HS-27A (cell line): ENCODE results near the gene KSR1.
"Not testable (repeated sequence)": the region's sequence is repeated elsewhere in the genome, so short reads cannot be mapped to it uniquely, and the experiment has no call there.

Experiments
- DNase-seq: peaks from one replicate; pipeline ENCODE4 v3.0.0-alpha.2; 2012; ENCODE audit warnings: low read depth, missing footprints

Gene KSR1

DNA sequence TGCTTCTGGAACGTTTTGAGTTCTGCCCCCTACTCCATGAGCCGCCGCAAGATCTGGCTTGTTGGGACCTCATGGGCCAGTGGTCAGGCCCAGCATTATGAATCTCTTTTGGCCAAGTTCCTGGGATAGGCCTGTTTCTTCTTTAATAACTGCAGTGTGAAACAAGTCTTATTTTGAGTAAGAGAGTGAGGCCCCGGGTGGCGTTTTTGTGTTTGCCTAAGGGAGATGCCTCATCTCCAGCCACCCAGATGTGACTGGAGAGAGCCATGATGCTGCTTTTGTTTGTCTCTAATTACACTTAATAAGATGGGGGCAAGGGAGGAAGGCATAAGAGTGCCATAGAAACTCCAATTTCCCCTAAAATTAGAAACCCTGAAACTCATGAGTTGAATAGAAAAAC, 39.8 kb downstream of the KSR1 start:
- no peak for DNase-seq

DNA sequence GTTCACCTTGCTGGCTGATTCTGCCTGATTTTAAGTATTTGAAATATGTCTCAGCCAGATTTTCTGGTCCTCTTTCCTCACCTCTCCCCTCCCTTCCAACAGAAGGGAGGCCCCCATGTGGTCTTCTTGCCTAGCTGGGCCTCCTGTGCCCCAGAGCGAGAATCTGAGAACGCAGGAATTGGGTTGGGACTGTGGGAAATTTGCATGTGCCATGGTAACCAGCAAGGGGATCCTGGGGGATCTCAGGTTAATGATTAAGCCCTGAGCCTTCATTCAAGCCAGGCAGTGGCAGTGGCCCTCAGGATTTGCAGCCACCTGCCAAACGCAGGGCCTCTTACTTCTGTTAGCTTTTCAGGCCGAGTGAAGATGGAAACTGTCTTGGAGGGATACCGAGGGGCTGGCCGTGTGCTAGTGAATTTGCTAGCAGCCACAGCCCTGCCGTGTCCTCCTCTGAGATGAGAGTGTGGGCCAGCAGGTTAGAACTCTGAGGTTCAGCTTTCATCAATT, 40.2 kb downstream of the KSR1 start:
- no peak for DNase-seq

DNA sequence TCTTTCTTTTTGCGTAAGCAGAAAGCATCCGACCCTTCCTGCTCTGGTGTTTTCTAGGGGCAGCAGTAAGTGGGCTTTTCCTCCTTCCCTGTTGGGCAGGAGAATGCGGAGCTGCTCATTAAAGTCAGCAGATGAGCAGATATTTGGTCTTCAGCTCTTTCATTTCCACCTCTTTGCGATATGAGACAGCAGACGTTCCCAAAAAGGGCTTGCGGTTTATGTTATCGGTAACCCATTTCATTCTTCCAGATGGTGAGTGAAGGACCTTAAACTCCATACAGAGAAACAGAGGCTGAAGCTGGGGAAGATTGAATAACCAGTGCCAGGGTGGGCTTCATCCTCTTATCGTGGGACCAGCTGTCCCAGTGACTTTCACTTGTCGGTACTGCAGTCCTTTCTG, 40.7 kb downstream of the KSR1 start:
- DNase-seq = no peak

DNA sequence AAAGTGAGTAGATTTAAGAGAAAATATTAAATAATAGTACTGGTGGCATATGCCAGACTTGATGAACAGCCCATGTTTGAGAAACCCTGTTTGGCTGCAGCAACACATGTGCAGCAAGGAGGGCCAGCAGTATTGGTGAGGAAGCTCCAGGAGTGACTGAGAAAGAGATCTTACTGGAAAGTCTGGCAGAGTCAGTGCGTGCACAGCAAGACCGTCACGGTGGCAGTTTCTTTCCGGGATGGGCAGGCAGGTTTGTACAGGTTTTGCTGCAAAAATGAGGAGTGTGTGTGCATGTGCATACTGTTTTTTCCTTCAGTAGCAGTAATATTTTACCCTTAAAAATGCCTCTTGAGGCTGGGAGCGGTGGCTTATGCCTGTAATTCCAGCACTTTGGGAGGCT, 41.4 kb downstream of the KSR1 start:
- no peak for DNase-seq

DNA sequence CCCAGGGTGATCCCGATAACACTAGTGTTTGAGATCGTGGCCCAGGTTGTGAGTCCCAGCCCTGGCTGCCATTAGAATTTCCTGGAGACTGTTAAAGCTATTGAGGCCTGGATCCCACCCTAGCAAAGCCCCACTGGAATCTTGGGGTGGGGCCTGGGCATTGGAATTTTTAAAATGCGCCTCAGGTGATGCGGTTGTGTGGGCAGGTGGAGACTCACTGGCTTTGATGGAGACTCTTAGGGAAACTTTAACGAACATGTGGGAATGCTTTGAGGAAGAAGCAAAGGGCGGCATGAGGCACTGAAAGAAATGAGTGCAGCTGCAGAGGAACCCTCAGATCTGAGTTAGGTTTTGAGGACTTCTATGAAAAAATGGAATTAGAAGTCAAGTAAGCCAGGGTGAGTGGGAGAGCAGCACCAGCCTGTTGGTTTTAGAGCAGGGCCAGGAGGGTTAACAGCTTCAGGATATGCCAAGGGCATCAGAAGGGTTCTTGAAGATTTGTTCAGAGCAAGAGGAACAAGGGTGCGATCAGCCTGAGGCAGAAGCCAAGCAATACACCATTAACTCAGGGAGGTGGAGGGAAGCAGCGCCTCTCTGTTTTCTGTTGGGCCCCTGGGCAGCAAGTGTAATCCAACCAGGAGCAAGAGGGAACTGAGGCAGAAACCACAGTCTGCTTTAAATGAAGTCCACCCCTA, 42.5 kb downstream of the KSR1 start:
- DNase-seq = no peak

DNA sequence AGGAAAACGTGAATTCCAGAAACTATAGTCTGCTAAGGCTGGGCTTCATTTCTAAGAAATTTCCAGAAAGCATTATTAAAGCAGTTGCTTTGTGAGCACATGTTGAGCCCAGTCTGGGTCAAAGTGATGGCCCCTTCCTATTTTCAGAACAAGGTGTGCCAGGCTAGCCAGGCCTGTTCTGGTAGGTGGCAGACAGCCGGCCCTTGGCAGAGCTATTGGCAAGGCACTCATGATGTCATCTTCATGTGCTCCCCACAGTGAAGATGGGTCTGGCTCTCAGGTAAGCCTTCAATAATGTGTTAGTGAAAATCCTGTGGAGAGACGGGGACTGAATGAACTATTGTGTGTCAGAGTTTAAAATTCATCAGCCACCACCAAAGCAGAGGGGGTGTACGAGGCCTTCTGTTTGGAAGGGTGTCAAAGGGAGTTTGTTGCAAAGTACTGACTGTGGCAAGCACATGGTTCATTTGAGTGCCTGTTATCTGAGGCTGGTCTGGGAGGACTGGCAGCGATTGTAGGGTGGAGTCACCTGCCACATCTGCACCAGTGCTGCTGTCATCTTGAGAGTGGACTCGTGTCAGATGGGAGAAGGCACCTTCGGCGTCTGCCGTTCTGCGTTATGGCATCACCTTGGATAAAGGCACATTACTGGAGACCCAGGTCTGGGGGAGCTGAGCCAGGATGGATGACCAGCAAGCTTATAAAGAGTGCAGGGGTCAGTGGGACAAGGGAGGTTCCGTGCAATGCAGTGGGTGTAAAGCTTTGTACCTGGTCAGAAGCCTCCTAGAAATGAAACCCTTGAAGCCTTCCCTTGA, 43.4 kb downstream of the KSR1 start:
- no peak for DNase-seq

DNA sequence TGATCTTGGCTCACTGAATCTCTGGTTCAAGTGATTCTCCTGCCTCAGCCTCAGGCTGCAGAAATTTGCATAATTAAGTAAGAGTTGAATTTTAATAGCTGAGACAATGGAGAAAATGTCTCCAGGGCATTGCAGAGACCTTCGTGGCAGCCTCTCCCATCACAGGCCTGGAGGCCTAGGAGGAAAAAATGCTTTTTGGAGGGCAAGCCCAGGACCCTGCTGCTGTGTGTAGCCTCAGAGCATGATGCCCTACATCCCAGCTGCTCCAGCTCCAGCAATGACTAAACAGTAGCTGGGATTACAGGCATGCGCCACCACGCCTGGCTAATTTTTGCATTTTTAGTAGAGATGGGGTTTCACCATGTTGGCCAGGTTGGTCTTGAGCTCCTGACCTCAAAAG, 45.1 kb downstream of the KSR1 start:
- not testable (repeated sequence) for DNase-seq

DNA sequence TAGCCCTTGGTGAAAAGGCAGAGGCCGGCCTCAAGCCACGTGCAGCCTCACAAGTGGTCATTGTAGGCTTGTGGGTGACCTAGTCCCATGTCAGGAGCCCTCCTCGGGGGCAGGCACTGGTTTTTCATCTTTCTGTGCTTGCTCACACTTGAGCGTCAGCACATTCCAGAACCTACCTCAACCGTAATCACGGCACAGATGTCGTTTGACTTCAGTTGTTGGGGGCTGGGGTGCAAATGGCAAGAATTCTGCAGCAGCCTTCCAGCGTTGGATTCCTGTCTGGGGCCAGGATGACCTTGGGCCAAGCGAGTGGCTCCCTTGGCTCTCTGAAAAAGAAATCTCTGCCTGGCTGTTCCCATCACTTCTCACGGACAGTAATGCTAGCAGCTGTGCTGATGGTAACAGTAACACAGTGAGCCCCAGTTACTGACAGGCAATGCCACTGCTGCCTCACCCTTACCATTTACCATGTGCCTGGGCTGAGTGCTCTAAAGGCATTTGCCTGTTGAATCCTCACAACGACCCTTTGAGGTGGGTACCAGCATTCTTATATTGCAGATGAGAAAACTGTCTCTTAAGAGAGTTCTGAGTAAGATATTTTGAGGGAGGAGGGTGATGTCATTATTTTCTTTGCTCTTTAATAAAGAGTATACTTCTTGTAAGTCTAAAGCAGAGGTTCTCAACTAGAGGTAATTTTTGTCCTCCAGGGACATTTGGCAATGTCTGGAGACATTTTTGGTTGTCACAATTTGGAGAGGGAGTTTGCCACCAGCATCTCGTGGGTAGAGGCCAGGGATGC, 46.5 kb downstream of the KSR1 start:
- no peak for DNase-seq

DNA sequence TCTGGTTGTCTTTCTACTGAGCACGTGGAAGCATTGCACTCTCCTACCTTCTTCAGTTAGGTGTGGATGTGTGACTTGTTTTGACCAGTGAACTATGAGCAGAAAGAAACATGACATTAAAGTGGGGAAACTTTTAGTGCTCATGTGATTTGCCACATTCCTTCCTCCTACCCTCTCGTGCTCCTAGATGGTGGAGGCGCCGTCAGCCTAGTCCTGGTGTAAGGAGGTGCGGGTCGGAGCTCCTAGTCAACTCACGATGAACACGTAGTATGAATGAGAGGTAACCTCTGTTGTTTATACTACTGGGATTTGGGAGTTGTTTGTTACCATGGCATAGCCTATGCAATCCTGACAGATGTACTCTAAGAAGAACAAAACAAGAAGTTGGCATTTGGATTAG, 47.4 kb downstream of the KSR1 start:
- DNase-seq = no peak

DNA sequence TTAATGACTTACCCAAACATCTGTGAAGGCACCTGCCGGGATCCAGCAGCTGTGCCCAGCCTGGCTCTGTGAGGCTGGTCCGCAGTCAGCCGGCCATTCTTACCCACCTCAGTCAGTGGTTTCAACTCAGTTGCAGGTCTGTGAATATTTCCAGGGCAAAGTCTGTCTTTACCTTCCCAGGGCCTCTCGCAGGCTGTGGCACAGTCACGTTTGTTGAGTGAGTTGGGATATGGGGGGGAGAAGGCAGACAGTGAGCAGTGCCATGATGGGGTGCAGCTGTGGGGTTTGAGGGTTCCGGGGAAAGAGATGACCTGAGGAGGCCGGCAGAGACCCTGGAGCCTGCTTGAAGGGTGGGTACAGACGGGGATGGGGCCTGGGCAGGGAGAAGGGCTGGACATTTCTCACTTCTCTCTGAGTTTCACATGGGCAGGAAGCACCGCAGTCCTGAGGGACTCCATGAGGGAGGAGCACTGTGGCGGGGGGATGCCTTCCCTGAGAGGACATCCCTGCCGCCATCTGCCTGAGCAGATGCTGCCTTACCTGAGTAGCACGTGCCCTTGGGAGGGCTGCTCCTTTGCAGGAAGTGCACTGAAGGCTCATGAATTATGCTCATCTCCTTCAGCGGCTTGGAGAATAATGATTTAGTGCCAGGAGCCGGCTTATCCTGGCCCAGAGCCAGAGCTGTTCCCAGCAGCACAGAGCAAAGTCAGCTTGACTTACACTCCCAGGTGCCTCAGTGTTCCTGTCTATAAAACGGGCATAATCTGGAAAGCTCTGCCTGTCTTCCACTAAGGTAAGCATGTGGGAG, 48.1 kb downstream of the KSR1 start:
- no peak for DNase-seq

DNA sequence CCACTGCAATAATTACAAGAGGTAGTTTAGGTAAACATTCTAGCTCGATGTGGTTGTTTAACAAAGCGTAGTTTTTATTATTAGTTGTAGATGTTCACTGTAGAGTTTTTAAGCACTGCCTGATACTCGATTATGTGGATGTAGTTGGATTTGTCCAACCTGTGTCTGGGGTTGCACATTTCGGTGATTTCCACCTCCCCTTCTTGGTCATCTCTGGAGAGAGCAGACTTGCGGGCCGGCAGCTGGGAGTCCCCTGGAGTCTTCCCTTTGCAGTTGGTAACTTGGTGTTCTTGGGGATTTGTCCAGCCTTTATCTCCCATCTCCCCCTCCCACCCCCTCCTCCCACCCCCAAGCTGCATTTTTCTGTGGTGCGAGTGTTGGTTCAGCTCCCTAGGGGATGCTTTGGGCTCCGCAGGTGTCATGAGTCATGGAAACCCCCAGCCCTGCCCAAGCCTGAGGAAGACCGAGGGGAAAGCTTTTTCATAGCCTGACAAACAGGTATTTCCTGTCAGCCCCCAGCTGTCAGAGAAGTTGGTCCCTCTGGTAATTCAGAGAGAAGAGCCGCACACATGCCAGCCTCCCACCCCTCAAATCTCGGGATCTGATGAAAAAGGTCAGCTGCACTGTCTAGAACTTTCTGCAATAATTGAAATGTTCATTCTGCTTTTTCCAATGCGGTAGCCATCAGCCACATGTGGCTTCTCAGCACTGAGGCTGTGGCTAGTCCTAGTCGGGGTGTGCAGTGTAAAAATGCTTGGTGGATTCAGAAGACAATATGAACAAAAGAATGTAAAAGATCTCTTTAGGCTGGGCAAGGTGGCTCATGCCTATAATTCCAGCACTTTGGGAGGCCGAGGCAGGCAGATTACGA, 50.3 kb downstream of the KSR1 start:
- no peak for DNase-seq

DNA sequence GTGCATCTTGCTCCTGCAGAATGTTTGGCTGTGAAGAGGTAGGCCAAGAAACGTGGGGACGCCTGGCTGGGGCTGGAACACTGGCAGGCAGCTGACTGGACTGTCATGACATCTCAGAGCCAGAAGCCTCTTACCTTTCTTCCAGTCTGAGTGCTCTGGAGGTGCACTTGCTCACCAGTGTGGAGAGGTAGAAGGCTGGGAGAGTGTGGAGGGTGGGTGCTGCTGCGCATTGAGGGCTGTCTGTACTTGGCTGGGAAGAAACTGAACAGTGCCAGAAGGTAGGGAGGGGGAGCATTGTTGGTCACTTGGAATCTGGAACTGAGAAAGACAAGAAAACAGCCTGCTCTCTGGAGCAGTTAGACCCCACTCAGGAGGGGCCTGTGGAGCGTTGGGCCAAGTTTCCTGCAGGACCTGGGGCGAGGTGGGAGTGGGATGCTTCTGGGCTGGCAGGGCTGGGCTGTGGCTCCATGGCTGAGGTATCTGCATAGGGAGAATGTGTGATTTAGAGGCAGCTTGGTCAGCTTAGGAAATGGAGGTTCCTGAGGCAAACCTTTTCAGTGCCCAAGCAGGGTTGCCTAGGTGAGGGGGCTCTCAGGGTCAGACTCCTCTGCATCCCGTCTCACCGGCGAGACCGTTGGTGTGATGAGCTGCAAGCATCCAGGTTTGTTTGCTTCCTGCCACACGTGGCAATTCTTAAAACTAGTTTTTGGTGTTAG, 55.1 kb downstream of the KSR1 start:
- no peak for DNase-seq

DNA sequence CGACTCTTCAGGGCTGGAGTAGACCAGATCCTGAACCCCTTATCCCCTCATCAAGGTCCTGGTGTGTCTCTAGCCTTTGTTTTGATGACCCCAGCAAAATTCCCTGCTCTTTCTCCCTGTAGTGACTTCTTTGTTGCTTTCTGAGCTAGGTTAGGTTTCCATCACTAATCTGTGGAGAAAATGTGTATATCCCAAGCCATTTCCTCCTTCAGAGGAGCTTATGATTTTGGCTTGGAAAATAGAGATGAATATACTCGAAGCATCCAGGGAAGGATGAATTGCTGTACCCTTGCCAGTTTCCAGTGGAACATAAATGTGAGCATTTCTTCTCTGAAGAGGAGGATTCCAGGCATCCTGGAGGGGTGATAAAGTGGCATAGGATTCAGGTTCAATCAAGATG, 55.8 kb downstream of the KSR1 start:
- no peak for DNase-seq

DNA sequence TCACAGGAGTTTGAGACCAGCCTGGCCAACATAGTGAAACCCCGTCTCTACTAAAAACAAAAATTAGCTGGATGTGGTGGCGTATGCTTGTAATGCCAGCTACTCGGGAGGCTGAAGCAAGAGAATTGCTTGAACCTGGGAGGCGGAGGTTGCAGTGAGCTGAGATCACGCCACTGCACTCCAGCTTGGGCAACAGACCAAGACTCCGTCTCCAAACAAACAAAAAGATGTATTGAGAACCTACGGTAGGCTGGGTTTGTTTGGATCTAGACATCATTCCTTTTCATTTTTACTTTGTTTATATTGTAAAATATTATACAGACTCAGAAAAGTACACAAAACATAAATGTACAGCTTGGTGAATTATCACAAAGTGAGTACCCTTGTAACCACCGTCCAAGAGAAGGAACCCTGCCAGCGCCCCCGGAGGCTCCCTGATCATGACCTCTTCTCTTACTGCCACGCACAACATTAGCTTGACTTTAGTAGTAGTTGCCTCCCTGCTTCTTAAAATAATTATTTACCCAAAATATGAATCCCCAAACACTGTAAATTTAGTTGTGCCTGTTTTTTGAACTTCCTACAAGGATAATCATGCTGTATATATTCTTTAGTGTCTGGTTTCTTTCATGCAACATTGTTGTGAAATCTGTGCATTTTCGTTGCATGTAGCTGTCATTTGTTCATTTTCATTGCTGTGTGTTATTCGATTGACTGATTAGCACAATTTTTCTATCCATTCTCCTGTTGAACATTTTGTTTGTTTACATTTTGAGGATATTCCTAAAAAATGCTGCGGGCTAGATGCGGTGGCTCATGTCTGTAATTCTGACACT, 56.5 kb downstream of the KSR1 start:
- DNase-seq = no peak

DNA sequence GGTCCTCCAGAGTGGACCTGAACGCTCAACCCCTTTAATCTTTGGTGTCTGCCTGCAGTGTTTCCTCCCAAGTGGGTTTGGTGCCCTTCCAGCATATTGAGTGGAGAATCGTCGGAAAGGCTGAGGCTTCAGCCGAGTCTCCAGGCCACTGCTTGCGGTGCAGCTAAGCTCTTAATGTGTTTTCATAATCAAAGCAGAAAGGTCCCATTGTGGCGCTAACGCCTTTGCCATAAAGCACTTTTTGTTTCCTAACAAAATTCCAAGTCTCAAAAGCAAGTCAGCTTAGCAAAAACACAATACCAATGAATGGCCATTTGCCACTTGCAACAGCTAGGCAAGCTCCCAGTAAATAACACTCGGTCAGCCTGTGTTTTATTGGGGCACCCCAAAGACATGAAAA, 57.6 kb downstream of the KSR1 start:
- no peak for DNase-seq

DNA sequence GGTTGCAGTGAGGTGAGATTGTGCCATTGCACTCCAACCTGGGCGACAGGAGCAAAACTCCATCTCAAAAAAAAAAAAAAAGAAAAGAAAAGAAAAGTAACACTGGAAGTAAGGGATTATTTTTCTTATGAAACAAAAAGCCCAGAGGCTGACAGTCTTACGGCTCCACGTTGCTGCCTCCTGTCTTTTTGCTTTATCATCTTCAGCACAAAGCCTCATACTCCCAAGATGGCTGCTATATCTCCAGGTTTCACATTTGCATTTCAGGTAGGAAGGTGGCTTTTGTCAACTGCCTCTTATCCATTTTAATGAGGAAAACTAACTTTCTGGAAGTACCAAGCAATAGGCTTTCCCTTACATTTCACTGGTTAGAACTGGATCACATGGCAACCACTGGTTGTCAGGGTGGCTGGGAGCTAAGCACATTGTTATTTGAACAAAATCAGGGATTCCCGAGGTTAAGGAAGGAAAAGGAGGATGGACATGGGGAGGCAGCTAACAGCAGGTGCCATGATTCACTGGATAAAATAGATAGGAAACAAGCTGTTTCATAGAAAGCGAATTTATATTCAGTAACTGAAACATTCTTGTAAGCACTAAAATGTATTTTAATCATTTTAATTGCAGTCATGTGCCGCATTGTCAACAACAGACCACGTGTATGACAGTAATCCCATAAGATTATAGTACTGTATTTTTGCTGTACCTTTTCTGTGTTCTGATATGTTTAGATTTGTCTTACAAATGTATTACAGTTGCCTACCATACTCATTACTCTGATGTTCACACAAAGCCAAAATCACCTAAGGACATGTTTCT, 58.6 kb downstream of the KSR1 start:
- no peak for DNase-seq

DNA sequence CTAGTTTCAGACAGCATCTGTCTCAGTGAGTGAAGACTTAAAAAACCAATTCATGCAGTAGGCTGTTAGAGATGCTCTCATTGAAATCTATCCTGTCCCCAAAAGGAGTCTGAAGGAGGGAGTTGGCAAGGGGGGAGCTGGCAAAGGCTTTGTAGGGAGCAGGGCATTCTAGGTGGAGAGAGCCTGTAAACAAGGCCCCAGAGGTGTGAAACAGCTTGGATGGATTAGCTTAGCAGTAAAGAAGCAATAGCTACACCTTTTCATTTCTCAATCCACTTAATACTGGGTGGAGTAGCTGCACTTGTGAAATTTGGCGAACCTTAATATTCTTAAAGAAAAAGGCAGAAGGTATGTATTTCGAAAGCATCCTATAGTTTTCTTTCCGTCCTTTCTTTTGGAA, 61.8 kb downstream of the KSR1 start:
- DNase-seq = no peak
